GM23338 (cell line): ENCODE data around the gene PAIP2.

Experiments used
- CREB1 ChIP-seq: fragments of 250-450 bp; sonication (Bioruptor Pico); IDR thresholded peaks from 2 replicates; pipeline ENCODE4 v1.5.0; 2020; ENCODE audit warnings: low read depth, mild to moderate bottlenecking, moderate library complexity
- CTCF ChIP-seq, 2 experiments: fragments of 200-600 bp in 1 of 2; sonication (generic) in 1 of 2; conservative IDR thresholded peaks; 2 replicates each; pipeline versions ENCODE4 v1.5.1 to v1.6.1; 2016 to 2017; ENCODE audit warnings: antibody characterized with exemption in 2 of 2, low read depth in 2 of 2, mild to moderate bottlenecking in 2 of 2, moderate library complexity in 1 of 2
- EZH2 ChIP-seq: fragments of 200-600 bp; sonication (generic); IDR thresholded peaks from one replicate; pipeline ENCODE4 v1.8.0; 2017; ENCODE audit warnings: antibody characterized with exemption, mild to moderate bottlenecking, low read depth; ENCODE audit not compliant: unreplicated experiment
- EZH2phosphoT487 ChIP-seq: fragments of 200-600 bp; sonication (generic); IDR thresholded peaks from one replicate; pipeline ENCODE4 v1.8.1; 2018; ENCODE audit warnings: antibody characterized with exemption; ENCODE audit not compliant: unreplicated experiment
- JUNB ChIP-seq: IDR thresholded peaks from one replicate; pipeline ENCODE4 v1.6.1; 2016; ENCODE audit warnings: antibody characterized with exemption; ENCODE audit not compliant: unreplicated experiment
- POLR2AphosphoS5 ChIP-seq: IDR thresholded peaks from 2 replicates; pipeline ENCODE4 v1.6.1; 2016; ENCODE audit warnings: antibody characterized with exemption, low read depth
- ZNF331 ChIP-seq: fragments of 250-450 bp; sonication (Bioruptor Pico); IDR thresholded peaks from 2 replicates; pipeline ENCODE4 v1.5.0; 2020; ENCODE audit warnings: low read depth, mild to moderate bottlenecking, moderate library complexity
- TF ChIP-seq, protein P1 (sequence below): IDR thresholded peaks from one replicate; pipeline ENCODE4 v1.6.1; 2018; ENCODE audit warnings: antibody characterized with exemption; ENCODE audit not compliant: unreplicated experiment

DNA sequence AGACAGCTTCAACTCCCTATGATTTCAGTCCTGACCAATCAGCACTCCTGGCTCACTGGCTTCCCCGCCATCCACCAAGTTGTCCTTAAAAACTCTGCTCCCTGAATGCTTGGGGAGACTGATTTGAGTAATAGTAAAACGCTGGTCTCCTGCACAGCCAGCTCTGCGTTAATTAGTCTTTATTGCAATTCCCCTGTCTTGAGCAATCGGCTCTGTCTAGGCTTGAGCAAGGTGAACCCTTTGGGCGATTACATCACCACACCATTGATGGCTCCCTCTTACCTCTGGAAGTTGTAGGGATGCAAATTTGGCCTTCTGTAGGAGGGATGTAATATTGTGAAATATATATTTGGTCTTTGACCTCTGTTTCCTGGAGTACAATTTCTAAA lies 44.4 kb downstream of the PAIP2 start:
- TF ChIP-seq CTCF (conservative IDR thresholded peaks at IDR 0.05; ENCODE audit: low read depth in 2 of 2) (no peak), POLR2AphosphoS5 (no peak), ZNF331 (no peak), EZH2phosphoT487 (no peak), CREB1 (CRISPR knock-in tag) (no peak), EZH2 (no peak), JUNB (no peak)
- TF ChIP-seq, protein P1, sequence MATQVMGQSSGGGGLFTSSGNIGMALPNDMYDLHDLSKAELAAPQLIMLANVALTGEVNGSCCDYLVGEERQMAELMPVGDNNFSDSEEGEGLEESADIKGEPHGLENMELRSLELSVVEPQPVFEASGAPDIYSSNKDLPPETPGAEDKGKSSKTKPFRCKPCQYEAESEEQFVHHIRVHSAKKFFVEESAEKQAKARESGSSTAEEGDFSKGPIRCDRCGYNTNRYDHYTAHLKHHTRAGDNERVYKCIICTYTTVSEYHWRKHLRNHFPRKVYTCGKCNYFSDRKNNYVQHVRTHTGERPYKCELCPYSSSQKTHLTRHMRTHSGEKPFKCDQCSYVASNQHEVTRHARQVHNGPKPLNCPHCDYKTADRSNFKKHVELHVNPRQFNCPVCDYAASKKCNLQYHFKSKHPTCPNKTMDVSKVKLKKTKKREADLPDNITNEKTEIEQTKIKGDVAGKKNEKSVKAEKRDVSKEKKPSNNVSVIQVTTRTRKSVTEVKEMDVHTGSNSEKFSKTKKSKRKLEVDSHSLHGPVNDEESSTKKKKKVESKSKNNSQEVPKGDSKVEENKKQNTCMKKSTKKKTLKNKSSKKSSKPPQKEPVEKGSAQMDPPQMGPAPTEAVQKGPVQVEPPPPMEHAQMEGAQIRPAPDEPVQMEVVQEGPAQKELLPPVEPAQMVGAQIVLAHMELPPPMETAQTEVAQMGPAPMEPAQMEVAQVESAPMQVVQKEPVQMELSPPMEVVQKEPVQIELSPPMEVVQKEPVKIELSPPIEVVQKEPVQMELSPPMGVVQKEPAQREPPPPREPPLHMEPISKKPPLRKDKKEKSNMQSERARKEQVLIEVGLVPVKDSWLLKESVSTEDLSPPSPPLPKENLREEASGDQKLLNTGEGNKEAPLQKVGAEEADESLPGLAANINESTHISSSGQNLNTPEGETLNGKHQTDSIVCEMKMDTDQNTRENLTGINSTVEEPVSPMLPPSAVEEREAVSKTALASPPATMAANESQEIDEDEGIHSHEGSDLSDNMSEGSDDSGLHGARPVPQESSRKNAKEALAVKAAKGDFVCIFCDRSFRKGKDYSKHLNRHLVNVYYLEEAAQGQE, result no peak
